HG03135 (cell line): Measurements from ENCODE around the gene NTM.
"Not testable (repeated sequence)": the region's sequence is repeated elsewhere in the genome, so short reads cannot be mapped to it uniquely, and the experiment has no call there.

Experiments
- ATAC-seq: cut with Tn5 transposase; IDR thresholded peaks from one replicate; pipeline ENCODE4 v1.9.1; 2021; ENCODE audit warnings: mild to moderate bottlenecking, moderate library complexity; ENCODE audit not compliant: unreplicated experiment

The NTM gene

GRCh38 chr11:131418189-131418588 lies 47.8 kb downstream of the NTM start:
- no peak for ATAC-seq

- ATAC-seq: no peak
These were observed 50.8 kb downstream of the NTM start for GRCh38 chr11:131421066-131421855.

GRCh38 chr11:131422029-131422428 lies 51.6 kb downstream of the NTM start:
- ATAC-seq: no peak

- ATAC-seq: no peak
These were observed 52.1 kb downstream of the NTM start for GRCh38 chr11:131422496-131422895.

DNA sequence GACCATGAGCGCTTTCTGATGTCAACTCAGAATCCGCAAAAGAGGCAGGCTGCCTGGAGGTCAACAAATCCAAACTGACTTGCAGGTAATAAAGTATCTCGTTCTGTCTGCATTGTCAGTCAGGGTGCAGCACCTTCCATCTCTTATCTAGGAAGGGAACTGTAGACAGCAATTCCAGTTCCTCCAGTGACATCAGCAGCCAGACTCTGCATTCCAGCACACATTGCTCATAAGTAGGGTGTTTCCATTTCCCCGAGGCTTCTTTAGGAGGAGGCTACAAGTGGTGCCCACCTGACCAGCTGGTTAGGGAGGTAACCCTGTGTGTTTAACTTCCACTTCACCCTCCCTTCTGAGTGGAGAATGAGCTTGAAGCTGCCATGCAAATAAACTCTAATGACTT lies 53.3 kb downstream of the NTM start:
- no peak for ATAC-seq

DNA sequence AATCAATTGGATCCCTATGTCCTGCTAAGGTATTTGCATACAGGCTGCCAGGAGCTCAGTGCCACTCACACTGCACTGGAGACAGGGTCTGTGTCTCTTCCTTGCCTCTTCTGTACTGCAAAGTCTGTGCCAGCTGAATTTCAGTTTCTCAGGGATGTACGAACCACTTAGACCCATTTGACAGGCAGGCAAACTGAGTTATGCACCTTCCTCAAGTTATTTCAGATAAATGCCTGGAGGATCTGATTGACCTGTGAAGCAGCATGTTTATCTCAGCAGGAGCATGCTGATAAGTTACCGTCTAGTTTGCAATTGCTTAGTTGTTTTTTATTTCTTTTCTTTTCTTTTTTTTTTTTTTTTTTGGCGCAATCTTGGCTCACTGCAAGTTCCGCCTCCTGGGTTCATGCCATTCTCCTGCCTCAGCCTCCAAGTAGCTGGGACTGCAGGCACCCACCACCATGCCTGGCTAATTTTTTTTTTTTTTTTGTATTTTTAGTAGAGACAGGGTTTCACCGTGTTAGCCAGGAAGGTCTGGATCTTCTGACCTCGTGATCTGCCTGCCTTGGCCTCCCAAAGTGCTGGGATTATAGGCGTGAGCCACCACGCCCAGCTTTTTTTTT lies 54.0 kb downstream of the NTM start:
- ATAC-seq: not testable (repeated sequence)

DNA sequence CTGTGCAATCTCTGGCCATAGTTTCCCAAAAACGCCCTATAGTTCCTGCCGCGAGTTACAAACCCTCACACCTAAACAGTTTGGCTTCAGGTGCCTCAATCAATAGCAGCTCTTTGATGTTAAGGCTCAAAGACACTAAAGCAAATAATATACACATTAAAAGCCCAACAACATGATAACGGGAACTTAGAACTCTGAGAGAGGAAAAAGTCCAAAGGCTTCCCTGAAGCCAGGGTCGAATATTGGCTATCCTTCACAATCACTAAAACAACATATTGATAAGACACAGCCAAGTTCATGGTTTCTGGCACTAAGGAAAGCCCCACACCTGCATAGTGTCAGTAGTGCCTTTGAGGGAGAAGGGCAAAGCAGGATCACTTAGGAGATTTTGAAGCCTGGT lies 54.9 kb downstream of the NTM start:
- ATAC-seq: no peak

GRCh38 chr11:131428853-131429252 lies 58.4 kb downstream of the NTM start:
- no peak for ATAC-seq

GRCh38 chr11:131430473-131431208 lies 60.2 kb downstream of the NTM start:
- no peak for ATAC-seq

GRCh38 chr11:131441051-131441810 lies 70.8 kb downstream of the NTM start:
- ATAC-seq: no peak

- ATAC-seq: no peak
These were observed 76.3 kb downstream of the NTM start for GRCh38 chr11:131446590-131447275.

DNA sequence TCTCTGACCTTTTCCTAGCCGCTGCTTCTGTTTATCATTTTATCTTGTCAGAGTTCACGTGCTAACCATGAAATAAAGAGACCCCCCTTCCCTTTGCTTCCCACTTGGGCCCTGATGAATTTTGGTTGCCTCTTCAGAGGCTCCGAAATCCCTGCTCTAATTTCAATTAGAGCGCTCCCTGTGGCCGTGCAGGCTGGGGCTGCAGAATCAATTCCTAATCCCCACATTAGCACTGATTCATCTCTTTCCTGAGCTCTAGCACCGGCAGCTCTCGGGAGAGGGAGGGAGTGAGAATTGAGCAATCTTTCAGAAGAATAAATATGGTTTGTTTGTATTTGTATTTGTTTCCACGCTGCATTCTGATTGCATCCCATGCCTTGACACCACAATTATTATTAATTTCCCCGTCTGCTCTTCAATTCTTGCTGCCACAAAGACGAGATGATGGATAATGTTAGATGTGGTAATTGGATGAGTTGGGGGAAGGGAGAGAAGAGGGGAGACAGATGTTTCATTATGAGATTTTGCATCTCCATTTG lies 76.9 kb downstream of the NTM start:
- ATAC-seq: no peak

GRCh38 chr11:131447898-131448297 lies 77.5 kb downstream of the NTM start:
- ATAC-seq: no peak

DNA sequence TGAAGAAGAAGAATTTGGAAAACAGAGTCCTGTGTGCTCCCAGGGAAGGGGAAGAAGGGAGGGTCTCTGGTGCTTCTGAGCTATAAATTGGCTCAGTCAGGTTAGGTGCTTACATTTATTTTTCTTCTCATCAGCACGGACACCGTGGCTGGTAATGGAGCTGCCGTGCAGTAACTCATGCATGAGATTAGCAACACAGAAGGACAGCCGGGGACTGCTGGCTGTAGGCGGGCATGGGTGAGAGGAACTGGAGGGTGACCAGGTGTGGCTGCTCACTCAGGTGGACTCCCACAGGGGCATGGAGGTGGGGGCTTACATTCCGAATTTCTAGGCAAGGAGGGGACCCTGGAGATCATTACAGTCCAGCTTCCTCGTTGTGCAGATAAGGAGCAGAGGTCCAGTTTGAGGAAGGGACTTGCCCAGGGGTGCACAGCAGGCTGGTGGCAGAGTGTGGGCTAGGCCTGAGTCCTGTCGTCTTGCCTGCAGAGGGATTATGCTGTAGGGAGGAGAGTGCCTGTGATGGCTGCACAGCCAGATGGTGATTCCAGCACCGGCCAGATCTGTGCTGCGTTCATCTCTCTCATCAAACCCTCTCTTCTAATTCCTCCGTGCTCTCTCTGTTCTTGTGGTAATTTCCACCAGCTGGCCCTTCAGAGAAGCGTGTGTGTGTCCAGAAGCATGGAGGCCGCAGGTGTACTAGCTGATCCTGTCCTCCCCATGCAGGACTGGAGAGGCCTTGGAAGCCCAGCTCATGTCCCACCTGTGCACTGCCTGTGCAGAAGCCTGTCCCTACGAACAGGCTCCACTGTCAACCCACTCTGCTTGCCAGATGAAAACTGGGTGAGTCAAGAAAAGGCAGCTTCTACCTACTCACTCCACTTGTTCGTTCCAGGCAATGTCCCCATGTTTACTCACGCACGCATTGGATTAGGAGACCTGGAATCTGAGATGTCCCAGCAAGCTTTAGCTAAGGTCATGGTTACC lies 78.9 kb downstream of the NTM start:
- ATAC-seq: no peak

DNA sequence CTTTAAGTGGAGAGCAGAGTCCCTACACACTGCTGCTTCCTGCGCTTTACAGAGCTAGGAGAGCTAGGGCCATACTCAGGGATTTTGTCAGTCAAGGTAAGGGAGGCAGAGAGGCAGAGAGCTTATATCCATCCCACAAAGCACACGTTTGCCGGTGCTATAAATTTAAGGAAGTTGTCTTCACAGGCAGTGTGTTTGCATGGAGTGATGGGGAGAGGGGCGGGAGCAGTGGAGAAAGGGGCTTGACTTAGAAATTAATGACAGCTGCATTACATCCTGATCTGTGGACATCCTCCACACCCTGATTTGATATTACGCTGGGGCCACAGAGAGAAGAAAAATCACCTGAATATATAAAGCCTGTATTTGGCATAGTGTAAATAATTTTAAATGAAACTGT lies 84.1 kb downstream of the NTM start:
- no peak for ATAC-seq

DNA sequence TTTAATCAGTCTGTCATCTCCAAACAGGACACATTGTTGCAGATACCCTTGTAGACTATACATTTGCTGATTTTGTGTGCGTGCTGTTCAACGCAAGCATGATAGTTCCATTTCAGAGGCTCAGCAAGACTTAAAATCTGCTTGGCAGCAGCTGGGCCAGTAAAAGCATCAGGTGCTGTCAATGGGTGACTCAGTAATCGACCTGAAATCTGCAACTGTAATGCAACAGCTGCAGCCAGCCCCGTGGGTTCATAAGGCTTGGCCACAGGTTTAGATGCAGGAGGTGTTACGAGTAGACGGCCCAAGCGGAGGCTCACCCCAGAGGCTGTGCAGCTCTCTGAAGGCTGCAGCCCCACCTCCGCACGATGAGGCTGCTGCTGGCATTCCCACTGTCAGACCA lies 84.6 kb downstream of the NTM start:
- ATAC-seq: no peak

GRCh38 chr11:131455843-131456704 lies 85.7 kb downstream of the NTM start:
- ATAC-seq: no peak

DNA sequence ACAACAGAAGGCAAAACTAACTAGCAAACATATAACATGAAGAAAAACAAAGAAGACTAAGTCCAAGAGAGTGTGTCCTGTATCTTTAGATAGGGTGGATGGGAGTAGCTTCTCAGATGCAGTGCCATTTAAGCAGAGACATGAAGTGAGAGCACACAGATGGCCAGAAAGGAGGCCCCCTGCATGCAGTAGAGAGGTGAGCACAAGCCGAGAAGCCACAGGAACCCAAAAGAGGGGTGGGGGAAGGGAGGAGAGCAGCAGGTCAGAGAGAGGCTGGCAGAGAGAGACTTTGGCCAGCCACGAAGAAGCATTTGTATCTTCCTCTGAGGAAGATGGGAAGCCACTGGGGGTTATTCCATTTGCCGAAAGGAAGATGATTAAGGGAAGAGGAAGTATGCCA lies 86.7 kb downstream of the NTM start:
- no peak for ATAC-seq
